OCI-LY1 (cell line): ENCODE data around the gene KRT78.

Source experiments
- H2AFZ ChIP-seq: fragments of 200-600 bp; sonication (generic), shearing (Covaris generic); 2 replicates; pipeline ENCODE4 v1.6.0; 2014; ENCODE audit warnings: antibody characterized with exemption, mild to moderate bottlenecking, low read length
- H3F3A ChIP-seq: fragments of 200-600 bp; sonication (generic), shearing (Covaris generic); 2 replicates; pipeline ENCODE4 v1.6.0; 2014; ENCODE audit warnings: mild to moderate bottlenecking, antibody characterized with exemption, low read length, moderate library complexity; ENCODE audit not compliant: insufficient read depth
- H3K27ac ChIP-seq: fragments of 200-600 bp; sonication (generic); 2 replicates; pipeline ENCODE4 v1.5.1; 2014; ENCODE audit warnings: low read length, mixed run types, mild to moderate bottlenecking, low read depth; ENCODE audit not compliant: poor library complexity, severe bottlenecking
- H3K27me3 ChIP-seq: fragments of 200-600 bp; sonication (generic); 2 replicates; pipeline ENCODE4 v1.6.0; 2014; ENCODE audit warnings: antibody characterized with exemption, mild to moderate bottlenecking, low read length, moderate library complexity; ENCODE audit not compliant: insufficient read depth
- H3K36me3 ChIP-seq: fragments of 200-600 bp; sonication (generic); 2 replicates; pipeline ENCODE4 v1.6.1; 2014; ENCODE audit warnings: mild to moderate bottlenecking, antibody characterized with exemption, low read length, moderate library complexity, mixed read lengths; ENCODE audit not compliant: insufficient read depth
- H3K4me1 ChIP-seq: fragments of 200-600 bp; sonication (generic); 2 replicates; pipeline ENCODE4 v1.5.1; 2014; ENCODE audit warnings: mild to moderate bottlenecking, low read length, moderate library complexity; ENCODE audit not compliant: insufficient read depth, severe bottlenecking
- H3K4me2 ChIP-seq: fragments of 200-600 bp; sonication (generic), shearing (Covaris generic); 2 replicates; pipeline ENCODE4 v1.6.1; 2014; ENCODE audit warnings: low read length
- H3K4me3 ChIP-seq: fragments of 200-600 bp; sonication (generic); 2 replicates; pipeline ENCODE4 v1.5.1; 2014; ENCODE audit warnings: low read length, low read depth, mild to moderate bottlenecking, mixed read lengths; ENCODE audit not compliant: poor library complexity, severe bottlenecking
- H3K79me2 ChIP-seq: fragments of 200-600 bp; shearing (Covaris generic); 2 replicates; pipeline ENCODE4 v1.6.1; 2016; ENCODE audit warnings: mixed run types, low read length, mixed read lengths; ENCODE audit not compliant: insufficient read depth
- H3K9ac ChIP-seq: fragments of 200-600 bp; sonication (generic), shearing (Covaris generic); 2 replicates; pipeline ENCODE4 v1.6.1; 2014; ENCODE audit warnings: mild to moderate bottlenecking, low read length, mixed read lengths
- H3K9me2 ChIP-seq: fragments of 200-600 bp; sonication (generic), shearing (Covaris generic); 2 replicates; pipeline ENCODE4 v1.6.1; 2014; ENCODE audit warnings: low read depth, mild to moderate bottlenecking, low read length, mixed read lengths
- H3K9me3 ChIP-seq: fragments of 200-600 bp; shearing (Covaris generic); 2 replicates; pipeline ENCODE4 v1.6.1; 2014; ENCODE audit warnings: low read length, mixed read lengths
- H4K20me1 ChIP-seq: fragments of 200-600 bp; sonication (generic), shearing (Covaris generic); 2 replicates; pipeline ENCODE4 v1.6.0; 2016; ENCODE audit warnings: mild to moderate bottlenecking, low read length; ENCODE audit not compliant: insufficient read depth
- CTCF ChIP-seq: fragments of 200-600 bp; sonication (generic), shearing (Covaris generic); IDR thresholded peaks from 2 replicates; pipeline ENCODE4 v1.5.1; 2017; ENCODE audit warnings: mild to moderate bottlenecking, antibody characterized with exemption, low read length, moderate library complexity, mixed read lengths
- EZH2 ChIP-seq: fragments of 200-600 bp; sonication (generic), shearing (Covaris generic); IDR thresholded peaks from 2 replicates; pipeline ENCODE4 v1.8.0; 2017; ENCODE audit warnings: borderline replicate concordance, mixed run types, mild to moderate bottlenecking, antibody characterized with exemption, low read length, moderate library complexity, mixed read lengths

The KRT78 gene

GRCh38 chr12:52833922-52834726 is 14.7 kb downstream of the KRT78 start, which contains the start of gene KRT79:
TSS of gene KRT79 (minus strand) at chr12:52834311. CDS start at chr12:52834260, 51 bp downstream.
- TF ChIP-seq EZH2 (no peak), CTCF (no peak)
- Histone ChIP-seq H3K36me3 (no peaks in the 10 kb centered on the region), H2AFZ (no peak within 1 kb of the TSS), H4K20me1 (no peaks in the 10 kb centered on the region), H3K4me1 (no peaks in the 10 kb centered on the region), H3K4me3 (no peak within 1 kb of the TSS), H3K9me3 (no peaks in the 10 kb centered on the region), H3K9ac (no peak within 1 kb of the TSS), H3F3A (no peaks in the 10 kb centered on the region), H3K27me3 (peaks cover 9% of the 10 kb centered on the region; the same call in 1 of the 2 replicates), H3K27ac (no peak within 1 kb of the TSS), H3K9me2 (no peaks in the 10 kb centered on the region), H3K79me2 (no peaks in the 10 kb centered on the region), H3K4me2 (no peak within 1 kb of the TSS)

GRCh38 chr12:52832985-52833905 is 15.5 kb downstream of the KRT78 start:
- no peaks in the 10 kb centered on the region for H3K79me2 ChIP-seq
- no peaks in the 10 kb centered on the region for H4K20me1 ChIP-seq
- no peaks in the 10 kb centered on the region for H3F3A ChIP-seq
- TF ChIP-seq EZH2 = no peak
- TF ChIP-seq CTCF = no peak
- no peak overlapping the region for H3K27ac ChIP-seq
- H3K4me2 ChIP-seq = no peak overlapping the region
- no peak overlapping the region for H3K9ac ChIP-seq
- no peaks in the 10 kb centered on the region for H3K36me3 ChIP-seq
- H2AFZ ChIP-seq = no peak overlapping the region
- no peak overlapping the region for H3K4me3 ChIP-seq
- H3K9me2 ChIP-seq = no peaks in the 10 kb centered on the region
- no peaks in the 10 kb centered on the region for H3K4me1 ChIP-seq
- peaks cover 9% of the 10 kb centered on the region; the same call in 1 of the 2 replicates for H3K27me3 ChIP-seq
- H3K9me3 ChIP-seq = no peaks in the 10 kb centered on the region

- H3K27me3 ChIP-seq = peaks cover 9% of the 10 kb centered on the region; the same call in 1 of the 2 replicates
- TF ChIP-seq EZH2 (no peak), CTCF (no peak)
- H3F3A ChIP-seq = no peaks in the 10 kb centered on the region
- no peaks in the 10 kb centered on the region for H3K79me2 ChIP-seq
- H3K27ac ChIP-seq = no peak overlapping the region
- H2AFZ ChIP-seq = no peak overlapping the region
- no peaks in the 10 kb centered on the region for H3K9me2 ChIP-seq
- no peaks in the 10 kb centered on the region for H3K36me3 ChIP-seq
- H3K4me1 ChIP-seq = no peaks in the 10 kb centered on the region
- no peaks in the 10 kb centered on the region for H3K9me3 ChIP-seq
- H3K4me2 ChIP-seq = no peak overlapping the region
- no peaks in the 10 kb centered on the region for H4K20me1 ChIP-seq
- no peak overlapping the region for H3K9ac ChIP-seq
- H3K4me3 ChIP-seq = no peak overlapping the region
Measured at GRCh38 chr12:52832451-52832850, 16.3 kb downstream of the KRT78 start.
